D721Med (cell line): ENCODE measurements around the gene HS1BP3.

Experiments used
- DNase-seq: peaks from one replicate; pipeline ENCODE4 v3.0.0; 2011; ENCODE audit warnings: low spot score; ENCODE audit not compliant: insufficient read length
- FAIRE-seq: peaks from 2 replicates; lab custom pipeline; 2011; peaks lifted over from hg19 to GRCh38; lab: Jason Lieb, UNC
- CTCF ChIP-seq: IDR thresholded peaks from 2 replicates; pipeline ENCODE4 v1.5.1; 2012; ENCODE audit warnings: mild to moderate bottlenecking, control low read depth; ENCODE audit not compliant: insufficient read depth; ENCODE audit errors: missing control alignments

HS1BP3 gene

DNA sequence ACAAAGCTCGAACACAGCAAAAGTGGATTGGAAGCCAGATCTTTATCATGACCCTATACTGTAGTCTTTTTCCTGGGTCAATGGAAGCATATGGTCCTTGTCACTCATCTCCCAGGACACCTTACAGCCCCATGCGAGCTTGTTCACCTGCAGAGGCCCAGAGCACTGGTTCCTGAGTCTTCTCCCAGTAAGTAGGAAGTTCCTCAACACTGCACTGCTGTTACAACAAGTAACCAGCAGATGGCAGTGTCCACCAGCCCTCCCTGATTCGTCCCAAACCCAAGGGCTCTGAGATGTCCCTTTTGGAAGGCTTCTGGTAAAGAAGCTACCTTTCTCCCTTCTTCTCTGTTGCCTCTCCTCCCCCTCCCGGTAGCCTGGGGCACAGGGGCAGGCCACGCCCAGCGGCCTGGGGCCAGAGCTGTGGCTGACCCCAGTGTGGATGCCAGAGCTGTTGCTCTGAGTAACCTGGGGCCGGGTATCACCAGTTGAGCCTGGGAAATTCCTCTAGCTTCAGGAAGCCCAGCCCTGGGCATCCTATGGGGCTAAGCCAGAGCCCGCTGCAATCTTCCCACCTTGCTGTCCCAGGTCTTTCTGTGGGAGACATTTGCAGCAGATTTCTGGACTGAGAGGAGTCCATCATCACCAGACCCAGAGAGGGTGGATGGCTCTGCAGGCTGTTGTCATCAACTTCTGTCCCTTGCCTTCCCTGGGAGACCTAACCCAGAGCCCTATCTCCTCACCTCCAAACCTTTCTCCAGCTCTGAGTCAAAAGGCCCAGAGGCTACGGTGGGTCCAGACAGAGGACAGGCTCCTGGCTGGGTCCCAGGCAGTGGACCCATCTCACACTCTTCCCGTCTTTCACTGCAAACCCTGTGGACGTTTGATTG is 10.8 kb upstream of the HS1BP3 start:
- peak; percentile 95 for TF ChIP-seq CTCF
- FAIRE-seq (peak; percentile 6), DNase-seq (peak; percentile 83)

GRCh38 chr2:20660506-20661420 is 9.9 kb upstream of the HS1BP3 start:
- DNase-seq: no peak
- FAIRE-seq: no peak
- TF ChIP-seq CTCF: no peak

DNA sequence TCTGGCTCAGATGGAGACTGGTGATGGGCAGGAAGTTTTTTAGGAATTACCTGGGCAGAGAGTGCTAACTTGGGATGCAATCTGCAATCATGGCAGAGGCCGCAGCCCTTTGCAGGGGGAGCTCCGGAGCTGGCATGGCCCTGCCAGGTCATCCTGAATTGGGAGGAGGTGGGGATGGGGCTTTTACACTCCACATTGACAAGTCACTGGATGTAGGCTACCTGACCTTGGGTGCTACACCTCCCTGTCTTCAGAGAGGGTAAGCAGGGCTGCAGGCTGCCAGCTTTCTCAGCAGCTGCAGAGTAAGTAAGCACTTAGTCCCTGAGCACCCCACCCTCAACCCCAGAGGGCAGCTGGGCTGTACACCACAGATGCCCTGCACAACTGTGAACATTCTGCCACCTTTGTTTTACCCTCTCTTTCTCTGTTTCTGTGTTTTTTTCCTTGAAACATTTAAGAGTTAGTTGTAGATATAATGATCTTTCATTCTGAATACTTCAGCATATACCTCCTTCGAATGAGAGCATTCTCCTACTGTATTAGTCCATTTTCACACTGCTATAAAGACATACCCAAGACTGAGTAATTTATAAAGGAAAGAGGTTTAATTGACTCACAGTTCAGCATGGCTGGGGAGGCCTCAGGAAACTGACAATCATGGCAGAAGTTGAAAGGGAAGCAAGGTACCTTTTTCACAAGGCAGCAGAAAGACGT is 6.8 kb upstream of the HS1BP3 start:
- TF ChIP-seq CTCF: no peak
- no peak for DNase-seq
- no peak for FAIRE-seq

GRCh38 chr2:20656561-20656960 is 5.7 kb upstream of the HS1BP3 start:
- TF ChIP-seq CTCF: no peak

GRCh38 chr2:20654535-20654813 is 3.6 kb upstream of the HS1BP3 start:
- TF ChIP-seq CTCF: no peak
- FAIRE-seq (no peak), DNase-seq (no peak)

More at GRCh38 chr2:20656561-20656960, 5.7 kb upstream of the HS1BP3 start:
- FAIRE-seq (no peak), DNase-seq (no peak)

GRCh38 chr2:20653695-20654534 is 3.0 kb upstream of the HS1BP3 start:
- no peak for TF ChIP-seq CTCF
- FAIRE-seq: no peak
- DNase-seq: no peak
